SW480 (cell line): Measurements from ENCODE around the gene ISG20L2.

Experiments used
- DNase-seq: peaks from one replicate; pipeline ENCODE4 v3.0.0-alpha.2; 2016; ENCODE audit warnings: low spot score

Gene ISG20L2

DNA sequence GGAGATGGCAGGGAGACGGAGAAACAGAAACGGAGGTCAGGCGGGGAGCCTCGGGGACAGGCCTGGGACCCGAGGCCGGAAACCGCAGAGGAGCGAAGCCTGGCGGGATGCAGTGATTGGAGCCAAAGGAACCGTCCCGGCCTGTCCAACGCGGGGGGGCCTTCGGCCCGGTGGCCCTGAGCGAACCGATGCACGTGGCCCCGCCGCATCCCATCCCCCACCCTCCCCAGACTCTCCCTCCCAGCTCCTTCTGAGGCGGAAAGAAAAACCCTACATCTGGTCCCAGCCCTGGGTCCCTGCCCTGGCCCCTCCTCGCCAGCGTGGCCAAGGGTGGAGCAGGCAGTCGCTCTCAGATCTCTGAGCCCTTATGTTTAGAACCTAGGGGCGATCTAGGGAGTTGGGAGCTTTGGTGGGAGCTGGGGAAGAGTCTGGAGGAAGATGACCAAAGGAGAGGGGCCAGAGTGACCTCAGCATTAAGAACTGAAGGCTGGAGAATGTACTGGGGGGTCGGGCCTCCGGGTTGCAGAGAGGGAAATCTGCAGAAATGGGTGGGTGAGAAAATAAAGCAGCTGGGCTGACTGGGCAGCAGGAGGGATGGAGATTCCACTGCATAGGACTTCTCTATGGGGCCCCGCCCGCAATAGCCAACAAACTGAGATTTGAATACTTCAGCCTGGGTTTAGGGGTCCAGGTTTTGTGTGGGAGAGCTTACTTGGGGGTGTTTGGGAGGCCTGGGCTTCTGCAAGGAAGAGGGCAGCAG is 21.7 kb downstream of the ISG20L2 start:
- DNase-seq: no peak

DNA sequence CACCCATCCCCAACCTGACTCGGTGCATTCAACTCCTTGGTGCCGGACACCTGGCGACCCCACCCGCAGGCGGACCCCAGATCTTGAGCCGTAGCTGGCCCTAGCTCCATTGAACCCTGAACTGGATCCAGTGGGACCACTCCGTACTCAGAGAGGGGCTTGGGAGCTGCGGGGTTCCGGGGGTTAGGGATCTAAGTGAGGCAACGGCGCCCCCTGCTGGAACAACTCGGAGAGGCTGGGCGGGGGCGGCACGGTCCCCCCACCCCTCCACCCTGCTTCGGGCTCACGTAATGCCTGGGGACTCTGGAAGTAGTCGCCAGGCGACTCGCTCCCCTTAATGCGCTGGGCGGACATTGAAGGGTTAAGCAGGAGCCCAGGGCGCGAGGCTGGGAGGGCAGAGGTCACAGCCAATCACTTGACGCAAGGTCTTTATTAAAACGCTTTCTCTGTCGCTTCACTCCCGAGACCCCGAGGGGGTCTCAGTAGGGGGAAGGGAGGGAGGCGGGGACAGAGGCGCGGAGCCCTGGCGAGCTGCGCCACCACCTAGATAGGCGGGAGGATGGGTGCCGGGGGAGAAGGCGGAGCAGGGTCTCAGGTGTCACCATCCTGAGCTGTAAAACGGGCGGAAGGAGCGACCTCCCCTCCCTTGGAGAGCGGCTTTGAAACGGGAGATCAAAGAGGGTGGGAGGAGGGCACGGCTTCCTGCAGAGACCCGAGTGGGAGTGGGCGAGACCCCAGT is 22.5 kb downstream of the ISG20L2 start:
- peak; percentile 87 for DNase-seq

DNA sequence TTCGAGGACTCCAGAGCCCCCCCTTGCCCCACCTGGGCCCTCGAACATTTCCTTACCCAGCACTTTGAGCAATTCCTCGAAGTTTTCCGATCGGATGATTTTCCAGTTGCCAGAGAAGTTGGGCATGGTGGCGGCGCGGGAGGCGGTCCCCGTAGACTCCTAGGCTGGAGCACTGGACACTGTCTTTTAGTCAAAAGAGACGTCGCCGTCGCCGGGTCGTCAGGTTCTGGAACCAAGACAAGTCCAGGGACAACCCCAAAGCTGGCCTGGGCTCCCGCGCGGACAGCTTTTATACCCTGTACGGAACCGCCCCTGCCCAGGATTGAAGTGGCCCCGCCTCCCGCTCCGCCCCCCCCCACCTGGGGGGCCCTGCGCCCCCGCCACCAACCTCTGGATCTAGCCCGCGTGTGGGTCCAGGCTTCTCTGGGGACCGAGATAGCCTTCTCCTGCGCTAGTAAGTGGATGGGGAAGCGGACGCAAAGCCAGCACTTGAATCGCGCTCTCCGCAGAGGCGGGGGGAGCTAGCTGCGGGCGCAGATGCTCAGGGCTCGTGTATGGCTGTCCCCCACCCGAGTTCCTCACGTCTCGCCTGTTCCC is 23.1 kb downstream of the ISG20L2 start, which contains the start of gene CRABP2:
Gene CRABP2, minus strand, starts transcription at position 263 of the 597 bp plus-strand sequence. Its CDS starts 137 bp downstream, at position 126.
- peak; percentile 81 for DNase-seq

DNA sequence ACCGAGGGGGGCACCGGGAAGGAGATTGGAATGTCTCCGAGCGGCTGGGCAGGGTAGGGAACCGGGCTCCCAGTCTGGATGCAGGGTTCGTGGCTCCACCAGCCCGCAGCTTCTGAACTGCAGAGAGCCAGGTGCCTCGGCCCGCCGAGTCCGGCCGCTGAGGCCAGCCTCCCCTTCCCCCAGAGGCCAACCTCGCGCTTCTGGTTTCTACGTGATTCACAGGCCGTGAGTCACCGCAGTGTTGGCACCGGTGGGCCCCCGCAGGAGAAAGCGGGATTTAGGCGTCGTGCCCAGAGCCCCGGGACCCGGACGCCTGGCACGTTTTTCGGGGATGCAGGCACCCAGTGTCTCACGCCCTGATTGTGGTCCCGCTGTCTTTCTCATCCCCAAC is 23.6 kb downstream of the ISG20L2 start:
- DNase-seq: peak; percentile 55

DNA sequence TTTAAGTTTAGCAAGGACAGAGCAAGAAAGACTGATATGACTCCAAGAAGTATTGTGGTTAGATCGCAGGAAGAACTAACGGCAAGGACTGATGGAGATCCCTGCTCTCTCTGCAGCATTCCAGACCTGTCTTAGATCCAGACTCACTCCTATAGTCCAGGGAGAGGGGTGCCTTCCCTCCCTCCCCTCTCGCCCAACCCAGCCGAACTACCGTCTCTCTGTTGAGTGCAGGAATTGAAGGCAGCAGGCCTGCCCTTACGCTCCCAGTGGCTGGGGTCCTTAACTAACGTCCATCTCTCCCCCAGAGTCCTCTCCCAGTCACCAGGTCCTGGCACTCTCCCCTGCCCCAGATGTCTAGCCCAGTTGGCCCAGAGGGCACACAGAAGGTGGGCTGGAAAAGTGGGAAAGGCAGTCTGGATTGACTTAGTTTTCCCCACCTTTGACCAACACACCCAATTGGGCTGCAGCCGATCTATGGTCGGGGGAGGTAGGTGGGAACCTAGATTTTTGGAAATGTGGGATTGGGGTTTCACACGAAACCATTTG is 24.3 kb downstream of the ISG20L2 start:
- no peak for DNase-seq

DNA sequence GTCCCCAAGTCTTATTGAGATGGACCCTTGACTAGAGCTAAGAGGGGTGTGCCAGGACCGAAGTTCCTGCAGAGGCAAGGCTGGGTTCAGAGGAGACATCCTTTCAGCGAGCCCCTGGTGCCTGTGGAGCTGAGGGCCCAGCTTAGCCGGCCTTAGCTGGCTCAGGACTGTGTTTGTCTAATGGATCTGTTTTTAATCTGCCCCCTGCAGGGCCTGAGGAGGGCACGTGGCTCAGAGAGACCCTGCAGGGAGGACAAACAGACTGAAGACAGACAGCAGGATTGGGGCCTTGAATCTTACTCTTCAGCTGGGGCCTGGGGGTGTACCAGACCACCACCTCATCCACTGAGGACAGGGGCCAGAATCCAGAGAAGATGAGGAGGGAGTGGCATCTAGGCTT is 24.8 kb downstream of the ISG20L2 start:
- DNase-seq: no peak

DNA sequence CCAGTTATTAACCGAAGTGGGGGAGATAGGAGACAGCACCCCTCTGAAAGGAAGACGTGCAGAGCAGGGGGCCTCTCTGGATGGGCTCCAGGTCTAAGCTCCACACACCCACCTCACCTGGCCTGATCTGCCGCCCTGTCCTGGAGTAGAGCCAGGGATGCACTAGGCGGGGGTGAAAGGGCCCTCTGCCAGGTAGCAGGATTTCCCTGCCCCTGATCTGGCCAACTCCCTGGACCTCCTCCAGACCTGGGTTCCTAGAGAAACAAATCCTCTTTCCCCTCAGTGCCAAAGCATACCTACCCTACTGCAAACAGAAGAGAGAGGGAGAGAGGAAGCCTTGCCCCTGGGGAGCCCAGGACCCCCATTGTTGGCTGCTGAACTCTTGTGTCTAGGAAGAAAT is 25.2 kb downstream of the ISG20L2 start:
- DNase-seq: no peak

DNA sequence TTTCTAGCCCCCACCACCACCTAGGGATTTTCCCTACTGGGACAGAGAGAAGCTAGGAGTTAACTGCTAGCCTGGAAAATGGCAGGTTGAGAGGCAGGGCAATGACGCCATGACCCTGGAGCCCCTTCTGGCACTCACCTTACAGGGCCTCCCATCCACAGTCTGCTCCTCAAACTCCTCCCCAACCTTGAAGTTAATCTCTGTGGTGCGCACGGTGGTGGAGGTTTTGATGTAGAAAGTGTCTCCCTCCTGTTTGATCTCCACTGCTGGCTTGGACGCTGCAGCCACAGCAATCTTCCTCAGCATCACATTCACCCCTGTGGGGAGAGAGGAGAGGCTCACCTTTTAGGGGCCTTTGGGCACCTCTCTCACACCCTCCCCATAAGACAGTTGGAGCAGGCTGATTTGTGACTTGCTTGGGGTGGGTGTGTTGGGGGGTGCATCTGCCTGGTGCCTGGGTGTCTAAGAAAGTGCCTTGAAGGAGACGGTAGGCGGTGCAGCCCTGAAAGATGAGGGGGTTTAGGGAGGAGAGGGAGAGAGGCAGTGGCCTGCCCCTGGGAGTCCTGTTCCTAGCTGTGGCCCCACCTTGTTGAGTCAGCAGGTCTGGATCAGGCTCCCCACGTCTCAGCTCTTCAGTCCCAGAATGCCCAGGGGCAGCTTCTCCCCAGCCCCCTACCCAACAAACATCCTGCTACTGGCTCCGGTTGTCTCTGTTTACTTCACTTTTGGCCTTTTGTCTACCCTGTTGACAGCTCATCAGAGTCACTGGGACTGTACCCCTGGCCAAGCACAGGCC is 27.6 kb downstream of the ISG20L2 start:
- DNase-seq: no peak

DNA sequence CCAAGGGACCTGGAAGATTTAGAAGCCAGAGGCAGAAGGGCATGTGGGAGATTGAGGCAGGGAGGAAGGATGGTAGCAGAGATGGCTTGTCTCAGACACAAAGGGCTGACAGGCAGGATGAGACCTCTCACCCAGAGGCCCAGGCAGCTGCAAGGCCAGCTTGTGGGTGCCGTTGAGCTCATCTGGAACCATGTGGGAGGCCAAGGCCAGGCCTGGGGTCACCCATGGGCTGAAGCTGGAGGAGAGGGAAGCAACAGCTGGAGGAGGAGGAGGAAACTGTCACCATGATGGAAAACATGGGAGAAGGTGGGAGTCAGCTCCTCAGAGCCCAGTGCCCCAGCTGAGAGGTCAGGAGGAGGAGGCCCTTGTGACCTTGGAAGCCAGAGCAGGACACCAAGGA is 29.6 kb downstream of the ISG20L2 start:
- DNase-seq: no peak

DNA sequence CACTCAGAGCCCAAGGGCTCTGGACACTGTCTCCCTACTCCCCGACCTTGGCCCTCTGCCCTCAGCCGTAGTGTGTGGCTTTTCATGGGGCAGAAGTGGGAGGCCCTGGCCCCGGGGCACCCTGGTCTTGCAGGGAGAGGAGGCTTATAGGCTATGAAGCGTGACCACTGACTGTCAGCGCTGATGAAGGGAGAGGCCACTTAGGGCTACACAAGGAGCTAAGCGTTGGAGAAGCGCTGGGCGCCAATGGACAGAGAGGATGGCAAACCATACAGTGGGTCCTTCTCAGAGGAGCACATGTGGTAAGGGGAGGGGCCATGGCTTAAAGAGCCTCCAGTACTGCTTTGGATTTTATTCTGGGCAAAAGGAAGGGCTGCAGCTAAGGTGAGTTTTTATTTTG is 31.1 kb downstream of the ISG20L2 start:
- no peak for DNase-seq

DNA sequence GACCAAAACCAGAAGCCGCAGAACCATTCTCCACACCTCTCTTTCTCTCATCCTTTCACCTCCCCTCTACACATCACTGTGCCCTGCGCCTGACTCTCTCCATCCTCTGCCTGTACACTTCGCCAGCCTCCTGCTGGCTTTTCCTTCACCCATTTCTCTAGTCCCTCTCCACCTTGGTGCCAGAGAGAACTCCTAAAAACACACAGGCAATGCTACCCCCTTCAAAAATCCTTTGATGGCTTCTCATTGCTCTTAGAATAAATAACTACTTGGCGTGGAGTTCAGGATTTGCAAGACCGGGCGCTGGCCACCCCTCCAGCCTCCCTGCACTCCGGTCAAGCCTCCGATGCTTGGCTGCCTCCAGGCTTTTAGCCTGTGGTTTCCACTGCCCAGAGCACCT is 31.8 kb downstream of the ISG20L2 start:
- no peak for DNase-seq

DNA sequence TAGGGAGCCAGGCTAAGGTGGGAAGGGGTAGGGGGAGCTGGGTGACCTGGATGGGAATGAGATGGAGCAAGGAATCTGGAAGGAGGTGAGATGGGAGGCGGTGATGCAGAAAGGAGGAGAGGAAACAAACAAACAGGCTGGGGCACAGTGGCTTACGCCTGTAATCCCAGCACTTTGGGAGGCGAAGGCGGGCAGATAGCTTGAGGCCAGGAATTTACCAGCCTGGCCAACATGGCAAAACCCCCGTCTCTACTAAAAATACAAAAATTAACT is 33.9 kb downstream of the ISG20L2 start:
- no peak for DNase-seq

DNA sequence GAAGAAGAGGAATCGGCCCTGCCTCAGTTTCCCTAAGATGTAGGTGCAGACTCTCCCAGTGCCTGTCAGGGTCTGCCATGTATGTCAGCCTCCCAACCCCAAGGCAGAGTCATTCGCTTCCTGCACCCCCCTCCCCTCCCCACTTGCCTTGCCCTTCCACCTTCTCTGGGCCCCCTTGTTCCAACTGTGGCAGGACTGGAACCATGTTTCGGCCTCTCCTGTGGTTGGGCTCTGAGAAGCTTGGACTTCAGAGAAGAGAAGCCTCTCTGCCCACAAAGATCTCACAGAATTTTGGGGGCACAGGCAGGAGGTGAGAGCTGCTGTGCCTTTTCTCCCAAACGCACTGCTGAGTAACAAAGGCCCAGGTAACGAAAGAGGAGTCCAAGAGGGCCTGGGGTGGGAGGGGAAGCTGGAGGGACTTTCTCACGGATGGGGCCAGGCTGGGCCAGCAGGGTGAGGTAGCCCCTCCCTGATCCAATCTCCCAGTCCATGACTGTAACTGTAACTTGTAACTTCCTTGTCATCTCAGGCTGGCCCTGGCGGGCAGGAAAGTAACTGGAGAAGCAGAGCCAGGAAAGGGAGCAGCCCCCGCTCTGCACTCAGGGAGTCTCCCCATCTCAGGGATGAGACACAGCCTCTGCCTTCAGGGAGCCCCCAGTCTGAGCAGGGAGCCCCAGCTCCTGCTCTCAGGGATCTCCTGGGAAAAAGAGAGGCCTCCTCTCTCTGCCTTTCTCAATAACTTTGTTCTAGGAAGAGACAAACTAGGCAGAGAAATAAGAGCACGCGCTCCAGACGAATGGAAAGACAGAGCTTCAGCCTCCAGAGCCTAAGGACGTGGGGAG is 34.5 kb downstream of the ISG20L2 start:
- no peak for DNase-seq

DNA sequence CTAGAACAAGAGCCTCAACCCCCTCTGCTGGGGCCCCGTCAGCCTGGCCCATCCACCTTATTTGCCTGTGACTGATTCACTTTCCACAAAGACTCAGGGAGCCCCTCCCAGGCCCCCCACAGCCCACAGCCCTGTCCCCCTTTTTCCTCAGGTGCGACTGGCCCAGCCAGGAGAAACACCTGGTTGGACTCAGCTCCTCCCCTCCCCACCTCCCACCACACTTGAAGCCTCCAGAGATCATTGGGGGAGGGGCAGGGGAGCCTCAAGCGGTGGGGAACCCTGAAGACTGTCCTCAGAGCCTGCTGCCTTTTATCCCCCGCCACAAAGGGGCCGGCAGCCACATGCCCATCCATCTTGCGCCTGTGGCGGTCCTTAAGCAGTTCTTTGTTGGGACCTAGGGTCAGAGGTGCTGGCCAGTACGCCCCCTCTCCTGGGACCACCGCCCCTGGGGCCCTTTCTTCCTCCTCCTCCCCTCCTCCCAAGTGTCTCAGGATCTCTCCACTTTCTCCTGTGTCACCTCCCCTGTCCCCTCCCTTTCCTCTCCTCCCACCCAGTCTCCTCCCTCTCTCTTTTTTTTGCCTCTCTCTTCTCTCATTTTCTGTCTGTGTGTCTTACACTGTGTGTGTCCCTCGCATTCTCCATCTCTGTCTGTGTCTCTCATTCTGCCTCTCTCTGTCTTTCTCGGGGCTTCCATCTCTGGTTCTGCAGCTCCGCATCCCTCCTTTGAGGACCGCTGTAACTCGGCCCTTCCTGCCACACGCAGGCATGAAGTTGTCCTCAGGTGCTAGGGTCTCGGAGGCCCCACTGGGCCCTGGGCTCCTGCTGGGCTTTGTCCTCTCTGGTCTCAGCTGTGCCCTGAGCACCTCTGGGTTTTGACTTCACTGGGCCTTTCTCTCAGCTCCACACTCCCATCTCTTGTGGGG is 35.4 kb downstream of the ISG20L2 start:
- DNase-seq: peak; percentile 65

DNA sequence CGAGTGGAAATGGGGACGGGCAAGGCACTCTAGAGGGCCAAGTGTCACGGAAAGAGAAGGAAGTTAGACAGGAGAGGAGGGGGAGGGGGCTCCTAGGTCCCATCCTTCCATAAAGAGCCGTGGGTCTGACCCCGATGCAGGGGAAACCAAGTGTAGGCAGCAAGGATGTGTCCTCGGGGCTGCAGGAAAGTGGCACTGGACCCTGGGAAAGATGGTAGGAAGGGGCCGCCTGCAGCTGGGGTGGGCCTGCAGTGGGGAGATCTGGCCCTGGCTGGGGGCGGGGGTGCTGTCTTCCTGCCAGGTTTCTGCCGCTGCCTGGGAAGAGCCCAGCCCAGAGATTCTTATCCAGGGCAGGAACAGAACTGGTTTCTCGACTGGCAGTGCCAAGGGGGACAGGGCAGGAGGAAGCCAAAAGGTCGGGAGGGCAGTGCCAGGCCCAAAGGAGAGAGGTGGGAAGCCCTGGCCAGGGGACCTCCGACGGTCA is 36.1 kb downstream of the ISG20L2 start:
- DNase-seq: peak; percentile 21

DNA sequence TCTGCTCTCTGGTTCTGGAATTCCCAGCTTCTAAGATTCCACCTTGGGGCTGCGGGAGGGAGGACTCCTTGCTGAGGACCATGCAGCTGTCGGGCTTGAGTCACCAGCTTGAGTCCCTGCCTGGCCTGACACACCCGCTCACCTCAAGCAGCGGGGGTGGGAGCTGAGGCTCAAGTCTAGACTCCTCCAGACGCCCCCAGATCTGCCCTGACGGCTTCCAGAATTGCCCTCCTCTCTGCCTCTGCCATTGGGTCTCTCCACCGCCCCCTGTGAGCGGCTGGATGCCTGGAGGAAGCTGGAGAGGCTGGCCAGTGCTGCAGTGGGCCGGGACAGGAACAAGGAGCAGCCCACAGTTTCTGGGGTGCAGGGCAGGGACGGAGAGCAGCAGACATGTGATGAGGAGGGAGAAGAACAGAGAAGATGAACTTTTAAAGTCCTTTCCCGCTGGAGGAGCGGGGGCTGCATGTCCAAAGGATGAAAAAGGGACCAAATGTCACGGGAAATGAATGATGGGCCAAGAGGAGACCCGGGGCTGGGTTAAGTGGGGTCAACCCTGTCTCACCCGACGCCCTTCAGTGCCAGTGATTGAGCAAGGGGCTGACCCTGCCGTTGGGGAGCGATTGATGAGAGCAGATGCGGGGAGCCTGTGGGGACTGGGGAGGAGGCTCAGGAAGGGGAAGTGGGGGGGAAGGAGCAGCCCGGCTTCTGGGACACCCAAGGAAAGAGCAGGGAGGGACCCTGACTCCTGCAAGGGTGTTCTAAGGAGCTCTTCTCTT is 36.7 kb downstream of the ISG20L2 start:
- DNase-seq: no peak

DNA sequence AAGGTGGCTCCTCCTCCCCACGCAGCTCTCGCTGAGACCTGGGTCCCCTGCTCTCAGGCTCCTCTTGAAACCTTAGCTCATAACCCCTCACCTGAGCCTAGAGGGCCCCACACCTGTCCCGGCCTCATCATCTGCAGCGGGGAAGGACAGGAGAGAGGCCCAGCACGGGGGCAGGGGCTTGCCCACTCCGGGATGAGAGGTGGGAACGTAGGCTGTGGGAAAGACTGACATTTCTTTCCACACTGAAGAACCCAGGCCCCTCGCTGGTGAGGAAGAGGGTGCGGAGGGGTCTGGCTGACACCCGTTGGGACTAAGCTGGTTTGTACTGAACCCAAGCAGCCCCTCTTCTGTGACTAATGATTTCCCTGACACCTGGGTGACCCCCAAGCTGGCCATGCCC is 37.4 kb downstream of the ISG20L2 start:
- DNase-seq: no peak

DNA sequence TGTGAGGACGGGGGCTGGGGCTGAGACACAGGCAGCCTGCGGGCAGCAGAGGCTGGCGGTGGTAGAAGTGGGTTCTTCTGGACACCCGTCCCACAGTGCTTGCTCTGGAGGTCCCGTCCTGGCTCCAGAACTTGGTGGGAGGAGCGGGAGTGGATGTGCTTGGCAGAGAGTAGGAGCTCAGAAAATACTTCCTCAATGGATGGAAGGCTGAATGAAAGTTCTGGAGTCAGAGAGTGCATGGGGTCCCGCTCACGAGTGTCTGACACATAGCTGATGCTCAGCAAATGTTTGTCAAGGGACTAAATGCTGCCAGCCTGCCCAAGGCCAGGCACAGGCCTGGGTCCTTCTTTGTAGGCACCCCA is 37.9 kb downstream of the ISG20L2 start:
- no peak for DNase-seq

DNA sequence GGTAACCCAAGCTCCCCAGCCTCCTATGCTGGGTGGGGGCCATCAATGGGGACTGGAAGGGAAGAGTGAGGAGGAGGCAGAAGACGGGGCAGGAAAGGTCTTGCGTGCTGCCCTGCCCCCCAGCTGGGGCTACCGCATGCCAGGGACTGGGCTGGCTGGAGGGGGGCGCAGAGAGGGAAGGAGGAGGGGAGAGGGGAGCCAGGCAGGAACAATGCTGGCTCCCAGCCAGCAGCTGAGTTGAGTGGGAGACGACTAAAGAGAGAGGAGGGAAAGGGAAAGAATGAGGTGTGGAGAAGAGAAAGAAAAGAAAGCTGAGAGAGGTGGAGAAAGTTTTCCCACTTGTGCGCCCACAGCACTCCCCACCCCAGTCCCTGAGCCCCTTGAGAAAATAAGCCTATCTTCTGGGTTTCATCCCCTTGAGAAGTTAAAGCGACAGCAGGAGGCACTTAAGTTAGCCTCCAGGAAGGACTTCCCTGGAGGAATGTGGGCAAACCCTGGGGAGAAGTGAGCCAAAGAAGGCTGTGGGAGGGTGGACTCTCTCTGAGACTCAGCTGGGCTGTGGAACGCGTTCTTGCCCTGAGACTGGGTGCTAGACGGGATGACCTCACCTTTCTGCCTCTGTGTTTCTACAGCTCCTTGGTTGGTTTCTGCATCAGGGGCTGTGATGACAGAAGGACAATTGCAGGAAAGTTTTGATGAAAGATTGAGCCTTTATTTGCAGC is 38.5 kb downstream of the ISG20L2 start:
- no peak for DNase-seq
